ENCODE results near the gene TRABD2B. TPM values are rescaled to one million over a fixed set of nuclear protein-coding genes. Genes with fewer than 3 reads are reported as not detected.
A peak's percentile ranks its signal among the peaks of the same experiment; 100 is the strongest.

TRABD2B gene
- total and polyA plus RNA-seq, 2 of the 13 experiments (the other 11 are each of a cell fraction or from before 2014, with no cell fraction given) = 0.04 TPM; not detected in 1

DNA sequence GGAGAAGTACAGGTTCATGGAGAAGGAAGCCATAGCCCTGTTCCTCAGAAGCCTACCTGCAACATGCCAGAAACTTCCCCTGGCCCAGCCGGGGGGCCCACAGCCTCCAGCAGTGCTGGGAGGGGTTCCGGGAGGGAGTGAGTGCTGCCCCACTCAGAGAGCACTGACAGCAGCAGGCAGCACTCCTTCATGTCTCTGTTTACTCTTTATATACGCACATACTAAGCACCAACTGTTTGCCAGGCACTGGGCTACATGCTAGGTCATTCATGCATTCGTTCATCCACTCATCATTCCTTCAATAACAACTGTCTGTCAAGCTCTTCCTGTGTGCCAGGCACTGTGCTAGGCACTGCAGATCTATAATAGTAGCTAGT lies 120.6 kb downstream of the TRABD2B start (continued):
- TF ChIP-seq, protein P1, sequence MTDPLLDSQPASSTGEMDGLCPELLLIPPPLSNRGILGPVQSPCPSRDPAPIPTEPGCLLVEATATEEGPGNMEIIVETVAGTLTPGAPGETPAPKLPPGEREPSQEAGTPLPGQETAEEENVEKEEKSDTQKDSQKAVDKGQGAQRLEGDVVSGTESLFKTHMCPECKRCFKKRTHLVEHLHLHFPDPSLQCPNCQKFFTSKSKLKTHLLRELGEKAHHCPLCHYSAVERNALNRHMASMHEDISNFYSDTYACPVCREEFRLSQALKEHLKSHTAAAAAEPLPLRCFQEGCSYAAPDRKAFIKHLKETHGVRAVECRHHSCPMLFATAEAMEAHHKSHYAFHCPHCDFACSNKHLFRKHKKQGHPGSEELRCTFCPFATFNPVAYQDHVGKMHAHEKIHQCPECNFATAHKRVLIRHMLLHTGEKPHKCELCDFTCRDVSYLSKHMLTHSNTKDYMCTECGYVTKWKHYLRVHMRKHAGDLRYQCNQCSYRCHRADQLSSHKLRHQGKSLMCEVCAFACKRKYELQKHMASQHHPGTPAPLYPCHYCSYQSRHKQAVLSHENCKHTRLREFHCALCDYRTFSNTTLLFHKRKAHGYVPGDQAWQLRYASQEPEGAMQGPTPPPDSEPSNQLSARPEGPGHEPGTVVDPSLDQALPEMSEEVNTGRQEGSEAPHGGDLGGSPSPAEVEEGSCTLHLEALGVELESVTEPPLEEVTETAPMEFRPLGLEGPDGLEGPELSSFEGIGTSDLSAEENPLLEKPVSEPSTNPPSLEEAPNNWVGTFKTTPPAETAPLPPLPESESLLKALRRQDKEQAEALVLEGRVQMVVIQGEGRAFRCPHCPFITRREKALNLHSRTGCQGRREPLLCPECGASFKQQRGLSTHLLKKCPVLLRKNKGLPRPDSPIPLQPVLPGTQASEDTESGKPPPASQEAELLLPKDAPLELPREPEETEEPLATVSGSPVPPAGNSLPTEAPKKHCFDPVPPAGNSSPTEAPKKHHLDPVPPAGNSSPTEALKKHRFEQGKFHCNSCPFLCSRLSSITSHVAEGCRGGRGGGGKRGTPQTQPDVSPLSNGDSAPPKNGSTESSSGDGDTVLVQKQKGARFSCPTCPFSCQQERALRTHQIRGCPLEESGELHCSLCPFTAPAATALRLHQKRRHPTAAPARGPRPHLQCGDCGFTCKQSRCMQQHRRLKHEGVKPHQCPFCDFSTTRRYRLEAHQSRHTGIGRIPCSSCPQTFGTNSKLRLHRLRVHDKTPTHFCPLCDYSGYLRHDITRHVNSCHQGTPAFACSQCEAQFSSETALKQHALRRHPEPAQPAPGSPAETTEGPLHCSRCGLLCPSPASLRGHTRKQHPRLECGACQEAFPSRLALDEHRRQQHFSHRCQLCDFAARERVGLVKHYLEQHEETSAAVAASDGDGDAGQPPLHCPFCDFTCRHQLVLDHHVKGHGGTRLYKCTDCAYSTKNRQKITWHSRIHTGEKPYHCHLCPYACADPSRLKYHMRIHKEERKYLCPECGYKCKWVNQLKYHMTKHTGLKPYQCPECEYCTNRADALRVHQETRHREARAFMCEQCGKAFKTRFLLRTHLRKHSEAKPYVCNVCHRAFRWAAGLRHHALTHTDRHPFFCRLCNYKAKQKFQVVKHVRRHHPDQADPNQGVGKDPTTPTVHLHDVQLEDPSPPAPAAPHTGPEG (CRISPR knock-in tag; IDR thresholded peaks at IDR 0.05) = no peak
- TF ChIP-seq ZFP1 (CRISPR knock-in tag; IDR thresholded peaks at IDR 0.05) = no peak
- no peak for TF ChIP-seq KLF15 (CRISPR knock-in tag; IDR thresholded peaks at IDR 0.05; ENCODE audit: borderline replicate concordance)
- TF ChIP-seq, protein P2, sequence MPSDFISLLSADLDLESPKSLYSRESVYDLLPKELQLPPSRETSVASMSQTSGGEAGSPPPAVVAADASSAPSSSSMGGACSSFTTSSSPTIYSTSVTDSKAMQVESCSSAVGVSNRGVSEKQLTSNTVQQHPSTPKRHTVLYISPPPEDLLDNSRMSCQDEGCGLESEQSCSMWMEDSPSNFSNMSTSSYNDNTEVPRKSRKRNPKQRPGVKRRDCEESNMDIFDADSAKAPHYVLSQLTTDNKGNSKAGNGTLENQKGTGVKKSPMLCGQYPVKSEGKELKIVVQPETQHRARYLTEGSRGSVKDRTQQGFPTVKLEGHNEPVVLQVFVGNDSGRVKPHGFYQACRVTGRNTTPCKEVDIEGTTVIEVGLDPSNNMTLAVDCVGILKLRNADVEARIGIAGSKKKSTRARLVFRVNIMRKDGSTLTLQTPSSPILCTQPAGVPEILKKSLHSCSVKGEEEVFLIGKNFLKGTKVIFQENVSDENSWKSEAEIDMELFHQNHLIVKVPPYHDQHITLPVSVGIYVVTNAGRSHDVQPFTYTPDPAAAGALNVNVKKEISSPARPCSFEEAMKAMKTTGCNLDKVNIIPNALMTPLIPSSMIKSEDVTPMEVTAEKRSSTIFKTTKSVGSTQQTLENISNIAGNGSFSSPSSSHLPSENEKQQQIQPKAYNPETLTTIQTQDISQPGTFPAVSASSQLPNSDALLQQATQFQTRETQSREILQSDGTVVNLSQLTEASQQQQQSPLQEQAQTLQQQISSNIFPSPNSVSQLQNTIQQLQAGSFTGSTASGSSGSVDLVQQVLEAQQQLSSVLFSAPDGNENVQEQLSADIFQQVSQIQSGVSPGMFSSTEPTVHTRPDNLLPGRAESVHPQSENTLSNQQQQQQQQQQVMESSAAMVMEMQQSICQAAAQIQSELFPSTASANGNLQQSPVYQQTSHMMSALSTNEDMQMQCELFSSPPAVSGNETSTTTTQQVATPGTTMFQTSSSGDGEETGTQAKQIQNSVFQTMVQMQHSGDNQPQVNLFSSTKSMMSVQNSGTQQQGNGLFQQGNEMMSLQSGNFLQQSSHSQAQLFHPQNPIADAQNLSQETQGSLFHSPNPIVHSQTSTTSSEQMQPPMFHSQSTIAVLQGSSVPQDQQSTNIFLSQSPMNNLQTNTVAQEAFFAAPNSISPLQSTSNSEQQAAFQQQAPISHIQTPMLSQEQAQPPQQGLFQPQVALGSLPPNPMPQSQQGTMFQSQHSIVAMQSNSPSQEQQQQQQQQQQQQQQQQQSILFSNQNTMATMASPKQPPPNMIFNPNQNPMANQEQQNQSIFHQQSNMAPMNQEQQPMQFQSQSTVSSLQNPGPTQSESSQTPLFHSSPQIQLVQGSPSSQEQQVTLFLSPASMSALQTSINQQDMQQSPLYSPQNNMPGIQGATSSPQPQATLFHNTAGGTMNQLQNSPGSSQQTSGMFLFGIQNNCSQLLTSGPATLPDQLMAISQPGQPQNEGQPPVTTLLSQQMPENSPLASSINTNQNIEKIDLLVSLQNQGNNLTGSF (CRISPR knock-in tag; IDR thresholded peaks at IDR 0.05) = no peak
- TF ChIP-seq ZMYM3 (CRISPR knock-in tag; IDR thresholded peaks at IDR 0.05) = peak; percentile 82
- TF ChIP-seq NR2F1 (CRISPR knock-in tag; IDR thresholded peaks at IDR 0.05) = peak in 1 of 2 experiments; percentile 26; a peak in 1 of 4 replicates
- TF ChIP-seq SP5 (CRISPR knock-in tag; IDR thresholded peaks at IDR 0.05; ENCODE audit: borderline replicate concordance, low read depth) = no peak
- no peak for TF ChIP-seq SSRP1 (CRISPR knock-in tag; IDR thresholded peaks at IDR 0.05)
- TF ChIP-seq PLRG1 (conservative IDR thresholded peaks at IDR 0.05) = no peak
- TF ChIP-seq, protein P3, sequence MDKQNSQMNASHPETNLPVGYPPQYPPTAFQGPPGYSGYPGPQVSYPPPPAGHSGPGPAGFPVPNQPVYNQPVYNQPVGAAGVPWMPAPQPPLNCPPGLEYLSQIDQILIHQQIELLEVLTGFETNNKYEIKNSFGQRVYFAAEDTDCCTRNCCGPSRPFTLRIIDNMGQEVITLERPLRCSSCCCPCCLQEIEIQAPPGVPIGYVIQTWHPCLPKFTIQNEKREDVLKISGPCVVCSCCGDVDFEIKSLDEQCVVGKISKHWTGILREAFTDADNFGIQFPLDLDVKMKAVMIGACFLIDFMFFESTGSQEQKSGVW (CRISPR knock-in tag; IDR thresholded peaks at IDR 0.05; ENCODE audit: borderline replicate concordance) = no peak
- no peak for TF ChIP-seq ZNF605 (CRISPR knock-in tag; IDR thresholded peaks at IDR 0.05)
- TF ChIP-seq NFRKB (IDR thresholded peaks at IDR 0.05) = no peak
- TF ChIP-seq ZNF232 (CRISPR knock-in tag; IDR thresholded peaks at IDR 0.05; ENCODE audit: borderline replicate concordance) = no peak
- TF ChIP-seq TOPORS (CRISPR knock-in tag; IDR thresholded peaks at IDR 0.05) = no peak
- no peak for TF ChIP-seq ARNT (IDR thresholded peaks at IDR 0.05)
- TF ChIP-seq PAWR (CRISPR knock-in tag; IDR thresholded peaks at IDR 0.05; ENCODE audit: borderline replicate concordance) = no peak
- TF ChIP-seq CEBPG (CRISPR knock-in tag; IDR thresholded peaks at IDR 0.05) = no peak
- TF ChIP-seq SOX5 (CRISPR knock-in tag; IDR thresholded peaks at IDR 0.05; ENCODE audit: borderline replicate concordance) = 0 out of 2 replicates have a peak, but pooled peaks have one; percentile 2
- no peak for TF ChIP-seq TOE1 (CRISPR knock-in tag; IDR thresholded peaks at IDR 0.05)
- no peak for TF ChIP-seq ZNF891 (CRISPR knock-in tag; IDR thresholded peaks at IDR 0.05)
- no peak for TF ChIP-seq NFE2L1 (CRISPR knock-in tag; IDR thresholded peaks at IDR 0.05; ENCODE audit: borderline replicate concordance)
